Endodermal cell (in vitro differentiated cells): Measurements from ENCODE around the gene RIN3. TPM values are rescaled to one million over a fixed set of nuclear protein-coding genes. Genes with fewer than 3 reads are reported as not detected.

Experiments used
- DNase-seq: peaks from one replicate; pipeline ENCODE4 v3.0.0-alpha.2; 2017
- H3K27ac ChIP-seq: 2 replicates; pipeline ENCODE4 v1.5.1; 2013; ENCODE audit warnings: mild to moderate bottlenecking, low read depth, low read length, moderate library complexity
- H3K27me3 ChIP-seq: 2 replicates; pipeline ENCODE4 v1.6.1; 2013; ENCODE audit warnings: mild to moderate bottlenecking, low read length, moderate library complexity; ENCODE audit not compliant: insufficient read depth, control insufficient read depth, poor library complexity, severe bottlenecking
- H3K36me3 ChIP-seq: 2 replicates; pipeline ENCODE4 v1.7.0; 2013; ENCODE audit warnings: mild to moderate bottlenecking, low read length, moderate library complexity; ENCODE audit not compliant: control insufficient read depth, insufficient read depth
- H3K4me1 ChIP-seq: one replicate; pipeline ENCODE4 v1.7.0; 2013; ENCODE audit warnings: low read length; ENCODE audit not compliant: control insufficient read depth, insufficient read depth
- H3K4me3 ChIP-seq: 2 replicates; pipeline ENCODE4 v1.5.1; 2013; ENCODE audit warnings: mild to moderate bottlenecking, low read length, moderate library complexity
- H3K9ac ChIP-seq: 2 replicates; pipeline ENCODE4 v1.6.1; 2013; ENCODE audit warnings: mild to moderate bottlenecking, low read length, moderate library complexity; ENCODE audit not compliant: poor library complexity, severe bottlenecking; ENCODE audit errors: extremely low read depth
- H3K9me3 ChIP-seq: 2 replicates; pipeline ENCODE4 v1.6.1; 2013; ENCODE audit warnings: mild to moderate bottlenecking, low read length, moderate library complexity; ENCODE audit not compliant: control insufficient read depth
- H3K27ac Mint-ChIP-seq: 2 replicates; pipeline ENCODE4 v1.8.0; 2020; ENCODE audit warnings: mixed read lengths
- H3K27me3 Mint-ChIP-seq: 2 replicates; pipeline ENCODE4 v1.8.0; 2021; ENCODE audit warnings: mild to moderate bottlenecking, mixed read lengths; ENCODE audit not compliant: insufficient read depth
- H3K36me3 Mint-ChIP-seq: 2 replicates; pipeline ENCODE4 v1.8.0; 2020; ENCODE audit warnings: low read depth, mixed read lengths
- H3K4me1 Mint-ChIP-seq: 2 replicates; pipeline ENCODE4 v1.8.0; 2020; ENCODE audit warnings: mixed read lengths
- H3K4me3 Mint-ChIP-seq: 2 replicates; pipeline ENCODE4 v1.8.0; 2020; ENCODE audit warnings: mild to moderate bottlenecking, moderate library complexity, mixed read lengths
- H3K9me3 Mint-ChIP-seq: 2 replicates; pipeline ENCODE4 v1.8.0; 2020; ENCODE audit warnings: mild to moderate bottlenecking, mixed read lengths
- WGBS, 2 experiments: methylation state at CpG; one replicate each; pipeline versions ENCODE4 v1.1.5 to v1.1.7; 2013; ENCODE audit warnings: missing lambda C conversion rate in 2 of 2, mixed read lengths in 1 of 2; ENCODE audit not compliant: insufficient coverage in 1 of 2, insufficient read length in 1 of 2; 5-methylcytosine and 5-hydroxymethylcytosine counted together
- total RNA-seq, 2 donors: library from RNA; stranded (reverse); fragmentation: NEBNext Ultra II Directional in 1 of 2; extraction: Animal tissue kit (Norgen Biotek cat#: 25700) in 1 of 2; gene quantifications; 2 replicates in 1 of 2; 3 replicates in 1 of 2; pipeline ENCODE4 v1.2.1, GENCODE V29; 2021
- TF ChIP-seq, protein P1 (sequence below): fragments of 200-600 bp; sonication (generic); conservative IDR thresholded peaks from 2 replicates; pipeline ENCODE4 v1.5.0; 2021; ENCODE audit warnings: antibody characterized with exemption, mild to moderate bottlenecking

Gene RIN3
- total RNA-seq, 2 donors from 2014 or later: 5.2 to 6.0 TPM

- Histone ChIP-seq H3K27ac (no peak overlapping the region), H3K4me1 (no peaks in the 10 kb centered on the region), H3K27me3 (no peaks in the 10 kb centered on the region), H3K9me3 (no peaks in the 10 kb centered on the region), H3K36me3 (no peaks in the 10 kb centered on the region), H3K4me3 (no peak overlapping the region), H3K9ac (no peak overlapping the region)
- H3K27me3 Mint-ChIP-seq: peaks cover 2% of the 10 kb centered on the region
- H3K4me1 Mint-ChIP-seq: no peaks in the 10 kb centered on the region
- H3K36me3 Mint-ChIP-seq: no peaks in the 10 kb centered on the region
- TF ChIP-seq, protein P1, sequence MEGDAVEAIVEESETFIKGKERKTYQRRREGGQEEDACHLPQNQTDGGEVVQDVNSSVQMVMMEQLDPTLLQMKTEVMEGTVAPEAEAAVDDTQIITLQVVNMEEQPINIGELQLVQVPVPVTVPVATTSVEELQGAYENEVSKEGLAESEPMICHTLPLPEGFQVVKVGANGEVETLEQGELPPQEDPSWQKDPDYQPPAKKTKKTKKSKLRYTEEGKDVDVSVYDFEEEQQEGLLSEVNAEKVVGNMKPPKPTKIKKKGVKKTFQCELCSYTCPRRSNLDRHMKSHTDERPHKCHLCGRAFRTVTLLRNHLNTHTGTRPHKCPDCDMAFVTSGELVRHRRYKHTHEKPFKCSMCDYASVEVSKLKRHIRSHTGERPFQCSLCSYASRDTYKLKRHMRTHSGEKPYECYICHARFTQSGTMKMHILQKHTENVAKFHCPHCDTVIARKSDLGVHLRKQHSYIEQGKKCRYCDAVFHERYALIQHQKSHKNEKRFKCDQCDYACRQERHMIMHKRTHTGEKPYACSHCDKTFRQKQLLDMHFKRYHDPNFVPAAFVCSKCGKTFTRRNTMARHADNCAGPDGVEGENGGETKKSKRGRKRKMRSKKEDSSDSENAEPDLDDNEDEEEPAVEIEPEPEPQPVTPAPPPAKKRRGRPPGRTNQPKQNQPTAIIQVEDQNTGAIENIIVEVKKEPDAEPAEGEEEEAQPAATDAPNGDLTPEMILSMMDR: no peak
- peak; percentile 7 for DNase-seq
- no peak overlapping the region for H3K4me3 Mint-ChIP-seq
- peaks cover 3% of the 10 kb centered on the region for H3K9me3 Mint-ChIP-seq
- H3K27ac Mint-ChIP-seq: no peak overlapping the region
- WGBS, 2 experiments: 80% methylated on average over 4 of the region's 5 CpGs; no CpG with 5 or more reads in 1 of the 2 experiments
Observed at GRCh38 chr14:92607702-92608429, 94.3 kb downstream of the RIN3 start.

- no peaks in the 10 kb centered on the region for H3K27me3 ChIP-seq
- H3K36me3 ChIP-seq: no peaks in the 10 kb centered on the region
- H3K27me3 Mint-ChIP-seq: peaks cover 2% of the 10 kb centered on the region
- no peaks in the 10 kb centered on the region for H3K4me1 ChIP-seq
- H3K36me3 Mint-ChIP-seq: no peaks in the 10 kb centered on the region
- no peaks in the 10 kb centered on the region for H3K4me1 Mint-ChIP-seq
- H3K9ac ChIP-seq: no peak overlapping the region
- no peaks in the 10 kb centered on the region for H3K9me3 ChIP-seq
- no peak overlapping the region for H3K4me3 Mint-ChIP-seq
- WGBS, 2 experiments: 93% methylated on average over 4 of the region's 4 CpGs; no CpG with 5 or more reads in 1 of the 2 experiments
- TF ChIP-seq, protein P1: no peak
- H3K27ac ChIP-seq: no peak overlapping the region
- no peak for DNase-seq
- H3K9me3 Mint-ChIP-seq: peaks cover 3% of the 10 kb centered on the region
- no peak overlapping the region for H3K4me3 ChIP-seq
- H3K27ac Mint-ChIP-seq: no peak overlapping the region
Observed at GRCh38 chr14:92609955-92610354, 96.4 kb downstream of the RIN3 start.

DNA sequence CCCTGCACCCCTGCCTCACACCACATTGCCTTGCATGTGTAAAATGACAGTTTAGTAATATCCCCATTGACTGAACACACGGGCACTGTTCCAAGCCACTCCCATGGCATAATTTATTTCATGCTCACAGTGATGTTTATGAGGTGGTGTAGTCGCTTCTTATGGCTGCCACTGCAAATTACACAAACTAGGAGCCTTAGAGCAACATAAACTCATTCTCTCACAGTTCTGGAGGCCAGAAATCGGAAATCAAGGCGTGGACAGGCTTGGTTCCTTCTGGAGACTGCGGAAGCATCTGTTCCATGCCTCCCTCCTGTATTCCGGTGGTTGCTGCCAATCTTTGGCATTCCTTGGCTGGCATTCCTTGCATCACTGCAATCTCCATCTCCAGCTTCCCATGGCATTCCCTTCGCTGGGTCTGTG, 97.3 kb downstream of the RIN3 start:
- no peaks in the 10 kb centered on the region for H3K36me3 ChIP-seq
- Mint-ChIP-seq H3K36me3 (no peaks in the 10 kb centered on the region), H3K4me1 (peaks cover 3% of the 10 kb centered on the region), H3K27ac (no peak overlapping the region), H3K4me3 (no peak overlapping the region), H3K27me3 (peaks cover 2% of the 10 kb centered on the region), H3K9me3 (peaks cover 3% of the 10 kb centered on the region)
- H3K27ac ChIP-seq: no peak overlapping the region
- H3K4me3 ChIP-seq: no peak overlapping the region
- H3K9me3 ChIP-seq: no peaks in the 10 kb centered on the region
- TF ChIP-seq, protein P1: no peak
- no peaks in the 10 kb centered on the region for H3K4me1 ChIP-seq
- DNase-seq: no peak
- H3K9ac ChIP-seq: no peak overlapping the region
- no peaks in the 10 kb centered on the region for H3K27me3 ChIP-seq
- 90 to 95% methylated on average over 5 to 7 of the region's 7 CpGs for WGBS, 2 experiments
